ENCODE results near the gene TMED7.

The TMED7 gene

GRCh38 chr5:115626445-115626823, 598 bp upstream of the TMED7 start:
- no peak for DNase-seq

- no peak for DNase-seq
Observed at GRCh38 chr5:115624994-115625393, 842 bp downstream of the TMED7 start.

- DNase-seq = no peak
Observed at GRCh38 chr5:115623658-115624057, 2.2 kb downstream of the TMED7 start.

- DNase-seq = no peak
Observed at GRCh38 chr5:115621365-115621900, 4.4 kb downstream of the TMED7 start.

GRCh38 chr5:115616892-115617291, 8.9 kb downstream of the TMED7 start:
- DNase-seq = no peak

GRCh38 chr5:115616472-115616871, 9.4 kb downstream of the TMED7 start:
- DNase-seq = no peak

GRCh38 chr5:115611873-115612272, 14.0 kb downstream of the TMED7 start:
- no peak for DNase-seq

DNA sequence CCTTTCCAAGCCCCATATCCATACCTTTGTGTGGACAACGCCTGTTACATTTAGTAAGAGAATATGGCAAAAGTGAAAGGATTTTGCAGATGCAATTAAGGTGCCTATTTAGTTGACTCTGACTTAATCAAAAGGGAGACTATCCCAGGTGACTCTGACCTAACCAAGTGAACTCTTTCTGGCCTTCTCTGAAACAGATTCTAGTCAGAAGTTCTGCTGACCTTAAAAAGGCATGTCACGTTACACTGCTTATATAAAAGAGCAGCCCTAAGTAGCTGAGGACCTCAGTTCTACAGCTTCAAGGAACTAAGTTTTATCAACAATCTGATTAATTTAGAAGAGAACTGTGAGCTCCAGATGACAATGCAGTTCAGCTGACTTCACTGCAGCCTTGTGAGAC, 17.9 kb downstream of the TMED7 start:
- no peak for DNase-seq

GRCh38 chr5:115605436-115605835, 20.4 kb downstream of the TMED7 start:
- DNase-seq = no peak

DNA sequence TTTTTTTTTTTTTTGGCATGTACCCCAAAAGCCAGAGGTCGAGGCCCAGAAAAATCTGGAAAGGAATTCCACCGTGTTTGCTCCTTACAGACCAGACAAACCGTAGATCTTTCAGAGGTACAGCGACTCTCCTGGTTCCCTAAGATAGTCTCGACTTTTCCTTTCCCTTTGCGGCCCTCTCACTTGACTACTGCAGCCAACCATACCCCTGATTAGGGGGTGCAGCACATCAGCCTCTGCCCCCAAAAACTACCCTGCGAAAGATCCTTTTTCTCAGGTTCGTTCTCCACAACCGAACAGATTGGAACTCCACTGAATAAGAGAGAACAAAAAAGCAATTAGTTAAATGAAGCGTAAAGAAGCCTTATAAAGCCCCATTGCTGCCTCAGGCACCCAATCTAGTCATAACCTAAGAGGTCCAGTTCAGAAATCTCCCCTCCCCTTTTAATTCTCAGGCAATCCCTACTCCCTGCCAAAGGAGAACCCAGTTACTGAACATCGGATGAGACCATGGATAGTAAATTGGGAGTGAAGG, 23.2 kb downstream of the TMED7 start:
- DNase-seq = no peak

DNA sequence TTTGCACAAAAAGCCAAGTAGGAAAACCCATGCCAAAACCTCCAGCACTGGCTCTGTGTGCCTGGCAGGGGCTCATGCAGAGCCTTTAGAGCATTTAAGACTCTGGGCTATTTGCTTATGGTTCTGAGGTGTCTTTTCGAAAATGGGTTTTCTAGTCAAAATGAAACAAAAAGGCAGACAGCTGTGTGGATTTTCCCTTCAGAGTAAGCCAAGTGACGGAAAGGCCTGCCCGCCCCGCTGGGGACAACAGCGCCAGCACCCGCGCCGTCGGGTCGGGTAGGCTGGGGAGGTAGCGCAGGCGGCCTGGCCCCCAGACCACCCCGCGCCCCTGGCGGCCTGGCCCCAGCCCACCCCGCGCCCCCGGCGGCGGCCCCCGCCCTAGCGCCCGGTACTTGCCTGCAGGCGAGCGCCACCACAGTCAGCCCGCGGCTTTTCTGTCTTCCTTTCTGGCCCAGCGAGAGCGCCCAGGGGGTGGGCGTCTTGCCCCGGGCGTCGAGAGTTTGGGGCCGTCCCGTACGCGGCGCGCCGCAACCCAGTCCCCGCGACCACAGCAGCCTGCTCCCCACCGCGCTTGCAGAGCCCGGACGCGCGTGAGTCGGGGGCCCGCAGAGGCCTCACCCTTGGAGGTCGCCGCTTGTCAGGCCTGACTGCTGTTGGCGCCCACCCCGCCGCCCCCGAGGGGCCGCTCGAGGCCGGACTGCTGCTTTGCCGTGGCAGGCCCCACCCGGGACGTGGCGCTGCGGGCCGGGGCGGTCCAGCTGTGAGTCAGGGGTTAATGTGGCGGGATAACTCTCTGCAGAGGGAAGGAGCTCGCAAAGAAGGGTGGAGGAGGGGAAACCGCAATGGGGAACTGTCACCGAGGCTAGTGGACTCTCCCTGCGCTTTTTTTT, 23.9 kb downstream of the TMED7 start, which contains the start of gene TICAM2:
TICAM2 (minus strand) TSS at position 779 of the 890 bp plus-strand sequence. CDS start 21,223 bp downstream, outside the sequence.
- no peak for DNase-seq

DNA sequence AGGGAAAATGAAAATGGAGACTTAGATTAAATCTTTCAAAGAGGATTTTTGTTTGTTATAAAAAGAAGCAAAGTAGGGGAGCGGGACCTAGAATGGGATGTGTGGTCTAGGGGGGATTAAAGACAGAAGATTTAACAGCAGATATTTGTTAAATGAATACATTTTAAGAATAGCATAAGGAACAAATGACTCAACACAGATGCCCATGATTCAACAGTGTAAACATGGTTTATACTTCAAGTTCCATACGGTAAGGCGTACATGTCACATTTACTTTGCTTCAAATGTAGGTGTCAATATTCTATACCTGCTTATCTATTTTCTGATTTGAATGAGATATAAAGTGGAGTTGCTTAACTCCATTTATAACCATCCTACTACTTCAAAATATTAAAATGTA, 25.1 kb downstream of the TMED7 start:
- no peak for DNase-seq

- no peak for DNase-seq
Observed at GRCh38 chr5:115599924-115600323, 25.9 kb downstream of the TMED7 start.

DNA sequence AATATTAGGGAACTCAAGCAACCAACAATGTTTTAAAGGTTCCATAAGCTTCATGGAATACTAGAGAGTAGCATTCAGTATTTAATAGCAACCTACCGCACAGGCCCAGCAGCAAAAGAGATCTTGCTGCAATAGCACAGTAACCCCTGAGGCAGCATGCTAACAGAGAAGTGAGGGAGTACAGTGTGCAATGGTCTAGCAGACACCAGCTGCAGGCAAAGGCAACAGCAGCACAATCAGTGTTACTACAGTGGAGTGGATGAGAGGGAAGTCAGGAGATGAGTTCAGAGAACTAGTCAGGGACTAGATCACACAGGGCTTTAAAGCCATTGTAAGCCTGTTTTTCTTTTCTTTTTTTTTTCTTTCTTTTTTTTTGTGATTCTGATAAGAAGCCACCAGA, 26.3 kb downstream of the TMED7 start:
- no peak for DNase-seq

DNA sequence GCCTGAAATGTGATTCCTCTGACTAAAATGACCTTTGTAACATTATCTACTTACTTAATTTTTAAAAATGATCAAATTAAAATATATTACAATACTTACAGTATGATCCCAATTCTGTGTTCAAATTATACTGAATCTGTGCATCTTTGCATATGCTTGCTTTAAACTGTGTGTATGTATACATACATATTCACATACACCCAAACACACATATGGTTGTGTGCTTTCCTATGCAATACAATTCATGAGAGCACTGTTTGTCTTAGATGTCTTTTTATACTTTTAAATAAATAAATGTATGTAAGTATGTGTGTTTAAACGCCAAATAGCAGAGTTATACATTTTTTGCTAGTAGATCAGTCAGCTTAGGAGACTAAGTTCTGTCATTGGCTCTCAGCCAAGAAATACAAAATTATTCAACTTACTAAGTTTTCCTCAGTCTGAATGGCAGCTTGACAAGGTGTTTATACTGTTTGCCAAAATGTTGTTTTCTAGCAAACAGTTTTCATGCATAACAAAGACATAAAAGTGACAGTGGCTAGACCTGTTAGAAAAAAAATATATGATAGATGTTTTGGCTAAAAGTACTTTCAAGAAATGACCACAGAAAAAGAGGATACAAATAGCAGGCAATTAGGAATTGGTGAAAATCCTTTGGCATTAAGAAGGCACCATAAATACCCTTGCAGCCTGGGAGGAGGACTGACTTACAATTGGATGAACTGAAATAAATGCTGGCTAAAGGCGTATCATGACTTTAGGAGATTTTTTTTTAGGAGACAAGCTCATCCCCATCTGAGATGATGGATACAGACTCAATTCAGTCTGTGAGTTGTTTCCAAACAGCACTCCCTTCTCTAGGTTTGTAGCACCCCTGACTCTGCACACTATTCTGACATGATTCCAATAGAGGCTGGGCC, 31.4 kb downstream of the TMED7 start:
- DNase-seq = no peak

DNA sequence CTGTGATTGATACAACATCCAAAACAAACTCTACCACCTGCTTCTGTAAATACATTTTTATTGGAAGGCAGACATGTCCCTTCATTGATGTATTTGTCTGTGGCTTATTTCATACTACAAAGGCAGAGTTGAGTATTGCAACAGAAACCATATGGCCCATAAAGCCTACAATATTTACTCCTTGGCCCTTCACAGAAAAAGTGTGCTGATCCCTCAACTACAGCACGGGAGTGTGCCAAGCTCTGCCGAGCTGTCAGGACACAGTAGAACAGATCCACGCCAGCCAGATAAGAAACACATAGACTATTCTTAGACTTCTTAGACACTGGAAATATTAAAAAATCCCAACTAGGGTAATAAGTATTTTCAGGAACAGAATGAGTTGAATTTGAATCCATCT, 36.8 kb downstream of the TMED7 start:
- no peak for DNase-seq

- DNase-seq = no peak
Observed at GRCh38 chr5:115588640-115589039, 37.2 kb downstream of the TMED7 start.

DNA sequence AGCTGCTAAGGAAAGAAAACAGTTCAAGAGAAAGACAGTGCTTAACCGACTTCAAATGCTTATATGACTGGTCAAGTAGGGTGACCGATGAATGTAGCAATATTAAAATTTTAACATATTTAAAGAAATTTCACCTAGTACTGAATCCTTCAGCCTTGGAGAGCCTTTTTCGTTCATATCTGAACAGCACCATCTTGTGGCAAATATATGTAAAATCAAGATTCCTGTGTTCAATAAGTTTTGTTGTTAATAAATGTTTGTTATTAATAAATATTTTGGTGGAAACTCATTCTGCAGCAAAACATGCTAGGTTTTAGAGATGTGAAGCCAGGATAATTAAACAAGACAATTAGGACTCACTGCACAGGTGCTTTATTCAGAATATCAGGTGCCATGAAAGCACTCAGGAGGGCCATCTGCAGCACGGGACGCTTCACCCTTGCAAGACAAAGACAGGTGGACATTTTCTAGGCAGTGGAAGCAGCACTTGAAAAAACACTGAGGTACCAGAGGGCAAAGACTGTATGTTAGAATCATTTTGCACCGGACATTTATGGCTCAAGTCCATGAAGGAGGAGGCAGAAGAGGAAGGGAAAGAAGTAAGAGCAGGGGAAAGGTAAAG, 39.2 kb downstream of the TMED7 start:
- no peak for DNase-seq

DNA sequence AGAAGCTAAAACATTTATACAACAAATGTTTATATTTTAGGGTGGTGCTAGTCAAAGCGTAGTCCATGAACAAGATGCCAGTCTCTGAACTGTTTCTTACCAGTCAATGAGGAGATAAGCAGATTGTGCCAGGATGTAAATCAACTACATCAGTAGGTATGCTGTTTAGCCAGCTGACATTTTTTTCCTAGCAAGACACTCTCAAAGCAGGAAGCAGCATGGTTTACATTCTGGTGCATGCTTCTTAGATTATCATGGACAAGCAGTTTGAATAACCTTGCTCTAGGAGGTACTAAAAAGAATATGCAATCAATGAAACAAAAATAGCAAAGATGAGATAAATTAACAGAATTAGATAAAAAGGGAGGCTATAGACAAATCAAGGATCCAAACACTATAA, 40.6 kb downstream of the TMED7 start:
- no peak for DNase-seq

GRCh38 chr5:115584501-115584900, 41.3 kb downstream of the TMED7 start:
- DNase-seq = no peak

GRCh38 chr5:115583474-115583873, 42.4 kb downstream of the TMED7 start:
- no peak for DNase-seq

DNA sequence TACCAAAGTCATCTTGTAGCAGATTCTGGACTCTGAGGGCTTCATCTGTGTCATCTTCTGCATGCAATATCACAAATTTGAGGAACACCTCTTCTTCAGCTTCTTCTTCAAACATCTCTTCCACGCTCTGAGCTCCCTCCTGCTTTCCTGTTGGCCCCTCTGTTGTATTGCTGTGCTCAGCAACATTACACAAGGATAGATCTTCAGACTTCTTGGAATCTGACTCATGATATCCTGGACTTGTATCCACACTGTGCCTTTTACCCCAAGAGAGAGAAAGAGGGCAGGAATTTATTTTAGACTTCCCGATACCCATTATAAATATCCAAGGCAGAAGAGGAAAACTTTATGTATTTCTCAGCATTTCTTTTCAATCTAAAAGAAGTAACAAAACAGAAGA, 44.9 kb downstream of the TMED7 start:
- no peak for DNase-seq

DNA sequence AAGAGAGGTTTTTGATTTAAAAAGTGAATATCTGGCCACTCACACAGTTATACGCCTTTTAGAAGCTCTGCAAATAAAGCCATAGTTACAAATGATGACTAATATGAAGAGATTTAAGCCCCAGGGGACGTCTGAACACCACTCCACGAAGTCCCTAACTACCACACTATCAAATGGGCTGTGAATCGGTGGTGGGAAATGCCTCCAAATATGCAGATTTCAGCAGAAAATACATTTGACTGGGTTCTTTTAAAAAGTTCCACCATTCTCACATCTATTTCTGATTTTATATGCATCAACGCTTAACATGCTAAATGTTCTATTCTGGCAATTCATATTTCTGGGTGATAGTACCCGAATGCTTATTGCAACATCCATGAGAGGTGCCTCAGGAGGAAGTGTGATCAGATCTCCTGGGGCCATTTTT, 46.1 kb downstream of the TMED7 start:
- DNase-seq = no peak
